IMR-90 (cell line): Measurements from ENCODE around the gene PXT1. TPM values are rescaled to one million over a fixed set of nuclear protein-coding genes. Genes with fewer than 3 reads are reported as not detected.

Source experiments
- ATAC-seq: fragments of 200-7000 bp; cut with Tn5 transposase; 2 replicates; pipeline ENCODE4 v1.9.1; 2020; ENCODE audit warnings: low read depth, mild to moderate bottlenecking, moderate library complexity
- BruUV-seq: library from RNA; stranded (reverse); fragments of 400-500 nt; replicated peaks from 2 replicates; lab custom pipeline; 2021; lab: Mats Ljungman, UMichigan
- CTCF ChIA-PET: fragments of 300-600 bp; formaldehyde crosslinking; extraction: SDS; loops from one replicate; lab custom pipeline; 2021; ENCODE audit warnings: antibody characterized with exemption; lab: Yijun Ruan, JAX
- POLR2A ChIA-PET: fragments of 300-600 bp; sonication (Branson Sonifier 250); formaldehyde crosslinking; loops from one replicate; lab custom pipeline; 2022; ENCODE audit warnings: antibody characterized with exemption; ENCODE audit not compliant: unreplicated experiment; lab: Charles Lee
- DNase-seq: peaks from one replicate; pipeline ENCODE4 v3.0.0; 2013
- H2AFZ ChIP-seq: replicated peaks from 2 replicates; pipeline ENCODE3; 2013; ENCODE audit warnings: low read length, mild to moderate bottlenecking; ENCODE audit not compliant: poor library complexity
- H2AK5ac ChIP-seq: 2 replicates; pipeline ENCODE4 v1.6.1; 2013; ENCODE audit warnings: low read depth, low read length, inconsistent platforms
- H2AK9ac ChIP-seq: replicated peaks from 2 replicates; pipeline ENCODE3; 2013; ENCODE audit warnings: mild to moderate bottlenecking, low read depth, low read length, moderate library complexity; ENCODE audit not compliant: poor library complexity
- H2BK120ac ChIP-seq: 2 replicates; pipeline ENCODE4 v1.6.1; 2013; ENCODE audit warnings: low read depth, low read length, inconsistent platforms
- H2BK15ac ChIP-seq: 3 replicates; pipeline ENCODE4 v1.6.1; 2013; ENCODE audit warnings: low read depth, low read length, inconsistent platforms
- H2BK20ac ChIP-seq: 2 replicates; pipeline ENCODE4 v1.6.1; 2013; ENCODE audit warnings: low read depth, mild to moderate bottlenecking, inconsistent platforms, low read length, moderate library complexity
- H2BK5ac ChIP-seq: 2 replicates; pipeline ENCODE4 v1.6.1; 2013; ENCODE audit warnings: mild to moderate bottlenecking, low read depth, low read length, inconsistent platforms; ENCODE audit not compliant: poor library complexity, severe bottlenecking
- H3K14ac ChIP-seq: replicated peaks from 2 replicates; pipeline ENCODE4 v1.6.1; 2013; ENCODE audit warnings: low read depth, low read length, inconsistent platforms
- H3K18ac ChIP-seq: 2 replicates; pipeline ENCODE4 v1.6.1; 2013; ENCODE audit warnings: low read depth, low read length, control low read depth
- H3K23ac ChIP-seq: 2 replicates; pipeline ENCODE4 v1.6.1; 2013; ENCODE audit warnings: low read depth, low read length, inconsistent platforms
- H3K27ac ChIP-seq: 2 replicates; pipeline ENCODE4 v1.5.1; 2013; ENCODE audit warnings: mild to moderate bottlenecking, control low read depth, low read length; ENCODE audit not compliant: insufficient read depth
- H3K27me3 ChIP-seq: 2 replicates; pipeline ENCODE4 v1.6.1; 2013; ENCODE audit warnings: low read length; ENCODE audit not compliant: control insufficient read depth, insufficient read depth
- H3K36me3 ChIP-seq: 2 replicates; pipeline ENCODE4 v1.6.1; 2013; ENCODE audit warnings: low read length, mixed read lengths; ENCODE audit not compliant: control insufficient read depth, insufficient read depth
- H3K4ac ChIP-seq: 2 replicates; pipeline ENCODE4 v1.6.1; 2013; ENCODE audit warnings: low read depth, low read length, inconsistent platforms
- H3K4me1 ChIP-seq: 2 replicates; pipeline ENCODE4 v1.6.1; 2013; ENCODE audit warnings: low read length, mixed read lengths; ENCODE audit not compliant: control insufficient read depth, insufficient read depth
- H3K4me2 ChIP-seq: 2 replicates; pipeline ENCODE4 v1.6.1; 2013; ENCODE audit warnings: low read depth, mild to moderate bottlenecking, control low read depth, low read length, moderate library complexity
- H3K4me3 ChIP-seq: 2 replicates; pipeline ENCODE4 v1.5.1; 2013; ENCODE audit warnings: low read depth, mild to moderate bottlenecking, control low read depth, low read length, moderate library complexity; ENCODE audit not compliant: insufficient read depth
- H3K56ac ChIP-seq: 2 replicates; pipeline ENCODE4 v1.6.1; 2013; ENCODE audit warnings: low read length, inconsistent platforms; ENCODE audit not compliant: insufficient read depth; ENCODE audit errors: extremely low read depth
- H3K79me1 ChIP-seq, 2 experiments: 2 replicates each; pipeline ENCODE4 v1.6.1; 2013; ENCODE audit warnings: low read length in 2 of 2, inconsistent platforms in 1 of 2, low read depth in 1 of 2
- H3K9ac ChIP-seq: 2 replicates; pipeline ENCODE4 v1.6.1; 2013; ENCODE audit warnings: low read depth, low read length, control low read depth
- H3K9me1 ChIP-seq: 2 replicates; pipeline ENCODE4 v1.6.1; 2013; ENCODE audit warnings: low read length, inconsistent platforms; ENCODE audit not compliant: insufficient read depth
- H3K9me3 ChIP-seq: 2 replicates; pipeline ENCODE4 v1.6.1; 2013; ENCODE audit warnings: low read length; ENCODE audit not compliant: control insufficient read depth, insufficient read depth
- H4K20me1 ChIP-seq: 2 replicates; pipeline ENCODE4 v1.6.1; 2013; ENCODE audit warnings: low read length, inconsistent platforms; ENCODE audit not compliant: insufficient read depth
- H4K5ac ChIP-seq: 2 replicates; pipeline ENCODE4 v1.6.1; 2013; ENCODE audit warnings: mild to moderate bottlenecking, low read depth, low read length, control low read depth
- H4K8ac ChIP-seq, 2 experiments: 2 replicates each; pipeline ENCODE4 v1.6.1; 2013; ENCODE audit warnings: low read depth in 2 of 2, low read length in 2 of 2, control low read depth in 1 of 2, inconsistent platforms in 1 of 2
- H4K91ac ChIP-seq: 2 replicates; pipeline ENCODE4 v1.6.1; 2013; ENCODE audit warnings: low read depth, low read length, inconsistent platforms; ENCODE audit not compliant: insufficient read depth
- BHLHE40 ChIP-seq: fragments of 150-350 bp; IDR thresholded peaks from 2 replicates; pipeline ENCODE4 v1.6.1; 2016; ENCODE audit warnings: mild to moderate bottlenecking, low read depth, low read length
- CEBPB ChIP-seq: IDR thresholded peaks from 2 replicates; pipeline ENCODE4 v1.6.1; 2012; ENCODE audit warnings: low read depth, low read length, improper control_type of control experiment
- CTCF ChIP-seq: conservative IDR thresholded peaks from 2 replicates; pipeline ENCODE4 v1.5.1; 2012; ENCODE audit warnings: mild to moderate bottlenecking, low read depth, low read length, improper control_type of control experiment
- ELK1 ChIP-seq: fragments of 150-350 bp; IDR thresholded peaks from 2 replicates; pipeline ENCODE4 v1.6.1; 2016; ENCODE audit warnings: low read depth, mild to moderate bottlenecking, low read length, moderate library complexity, borderline replicate concordance
- FOS ChIP-seq: fragments of 150-350 bp; IDR thresholded peaks from 2 replicates; pipeline ENCODE4 v1.6.1; 2016; ENCODE audit warnings: low read depth, low read length
- MAZ ChIP-seq: IDR thresholded peaks from 2 replicates; pipeline ENCODE4 v1.6.1; 2012; ENCODE audit warnings: low read depth, mild to moderate bottlenecking, low read length, improper control_type of control experiment, moderate library complexity, borderline replicate concordance
- MXI1 ChIP-seq: IDR thresholded peaks from 2 replicates; pipeline ENCODE4 v1.6.1; 2012; ENCODE audit warnings: low read depth, mild to moderate bottlenecking, low read length, moderate library complexity, borderline replicate concordance
- NFE2L2 ChIP-seq: fragments of 150-350 bp; IDR thresholded peaks from 2 replicates; pipeline ENCODE4 v1.6.1; 2016; ENCODE audit warnings: low read depth, mild to moderate bottlenecking, low read length
- RAD21 ChIP-seq: IDR thresholded peaks from 2 replicates; pipeline ENCODE4 v1.6.1; 2012; ENCODE audit warnings: low read length, improper control_type of control experiment
- RCOR1 ChIP-seq: IDR thresholded peaks from 2 replicates; pipeline ENCODE4 v1.6.1; 2012; ENCODE audit warnings: mild to moderate bottlenecking, low read length, improper control_type of control experiment; ENCODE audit not compliant: insufficient replicate concordance
- SMC3 ChIP-seq: fragments of 150-350 bp; IDR thresholded peaks from 2 replicates; pipeline ENCODE4 v1.6.1; 2016; ENCODE audit warnings: low read depth, mild to moderate bottlenecking, antibody characterized with exemption, low read length, moderate library complexity
- WGBS, 2 experiments: methylation state at CpG; one replicate each; pipeline versions ENCODE4 v1.1.5 to v1.1.7; 2013; ENCODE audit warnings: missing lambda C conversion rate in 2 of 2; ENCODE audit not compliant: insufficient read length in 1 of 2; ENCODE audit errors: extremely low coverage in 2 of 2; 5-methylcytosine and 5-hydroxymethylcytosine counted together
- dilution Hi-C: fragments of 300-500 bp; cut with HindIII; formaldehyde crosslinking; loops from one replicate; pipeline ENCODE4 v1.14.3; 2018; ENCODE audit warnings: low sequenced_read_pairs; ENCODE audit not compliant: unreplicated experiment
- in situ Hi-C: fragments of 300-500 bp; cut with MboI; formaldehyde crosslinking; loops from 3 replicates; pipeline ENCODE4 v1.14.3; 2019; ENCODE audit warnings: low sequenced_read_pairs, inconsistent platforms, mixed read lengths
- intact Hi-C: fragments of 100-400 bp; cut with micrococcal nuclease; formaldehyde crosslinking; loops from 2 replicates; pipeline ENCODE4 v1.10.0; 2022
- polyA plus RNA-seq, 3 experiments: library from polyadenylated mRNA; depleted of rRNA; stranded (reverse); fragments of >200 nt; gene quantifications; 2 replicates each; pipeline ENCODE4 v1.2.3, GENCODE V29; 2012; ENCODE audit warnings: low replicate concordance in 1 of 3
- total RNA-seq: library from RNA; depleted of rRNA; stranded (reverse); fragments of >200 nt; gene quantifications from 2 replicates; pipeline ENCODE4 v1.2.3, GENCODE V29; 2012
- TF ChIP-seq, protein P1 (sequence below): fragments of 150-350 bp; IDR thresholded peaks from 2 replicates; pipeline ENCODE4 v1.6.1; 2017; ENCODE audit warnings: mild to moderate bottlenecking, antibody characterized with exemption, low read length, low read depth

The PXT1 gene
- total and polyA plus RNA-seq, 2 of the 4 experiments (the other 2 are of a cell fraction): not detected

GRCh38 chr6:36443471-36444428 is 1.1 kb upstream of the PXT1 start:
- dilution Hi-C loops (no loop called here), intact Hi-C loops (loop anchor here (2.0 kb wide), 1 partner anchor 151 kb away; the partner anchor contains the start of gene SRSF3), in situ Hi-C loops (no loop called here)
- H4K5ac ChIP-seq: peak overlapping the region; percentile 68
- H2BK20ac ChIP-seq: peak overlapping the region; percentile 9; the same call in 1 of the 2 replicates
- H3K4me1 ChIP-seq: peaks cover 6% of the 10 kb centered on the region
- ChIA-PET POLR2A (interaction anchor here (1.0 kb wide), 1 partner anchor 20 kb away, joined by 3 read pairs; no protein-coding TSS in a partner anchor), CTCF (interaction anchor here (0.6 kb wide), 1 partner anchor 39 kb away, joined by 6 read pairs; no protein-coding TSS in a partner anchor)
- no peaks in the 10 kb centered on the region for H3K9me3 ChIP-seq
- no peaks in the 10 kb centered on the region; the same call in 1 of the 2 replicates for H3K9me1 ChIP-seq
- peak overlapping the region; percentile 91 for H3K23ac ChIP-seq
- TSS peak; percentile 50 for BruUV-seq
- H4K20me1 ChIP-seq: peaks cover 20% of the 10 kb centered on the region
- H3K4ac ChIP-seq: peak overlapping the region; percentile 89
- peak overlapping the region; percentile 65 for H3K18ac ChIP-seq
- H3K14ac ChIP-seq: peak overlapping the region; percentile 95
- peak overlapping the region; percentile 96 for H3K9ac ChIP-seq
- H3K56ac ChIP-seq: peak overlapping the region; percentile 79
- peak overlapping the region; percentile 64 for H2BK120ac ChIP-seq
- H3K36me3 ChIP-seq: no peaks in the 10 kb centered on the region
- peak; percentile 31 for DNase-seq
- H3K27me3 ChIP-seq: no peaks in the 10 kb centered on the region
- peak overlapping the region; percentile 89 for H3K4me3 ChIP-seq
- H3K27ac ChIP-seq: peak overlapping the region; percentile 97
- peak overlapping the region; percentile 92 for H2AK5ac ChIP-seq
- H4K91ac ChIP-seq: peak overlapping the region; percentile 63
- H2AFZ ChIP-seq: peak overlapping the region; percentile 94
- H2BK15ac ChIP-seq: 0 out of 3 replicates have a peak overlapping the region, but pooled peaks have one; percentile 1
- no peak for ATAC-seq
- peak overlapping the region; percentile 78 to 91 for H4K8ac ChIP-seq
- peak overlapping the region; percentile 85 for H3K4me2 ChIP-seq
- H2AK9ac ChIP-seq: peak overlapping the region; percentile 98
- H2BK5ac ChIP-seq: peak overlapping the region; percentile 95
- peaks cover 0 to 48% of the 10 kb centered on the region in 2 experiments; a peak in 3 of 4 replicates for H3K79me1 ChIP-seq
- 4% methylated on average over 4 of the region's 18 CpGs; no CpG with 5 or more reads in 1 of the 2 experiments for WGBS, 2 experiments
- TF ChIP-seq RAD21 (no peak), CEBPB (no peak), NFE2L2 (no peak), ELK1 (no peak), CTCF (no peak; the same call in 1 of the 2 replicates), SMC3 (no peak), RCOR1 (no peak), MXI1 (no peak), BHLHE40 (no peak), FOS (no peak), MAZ (no peak)
- TF ChIP-seq, protein P1, sequence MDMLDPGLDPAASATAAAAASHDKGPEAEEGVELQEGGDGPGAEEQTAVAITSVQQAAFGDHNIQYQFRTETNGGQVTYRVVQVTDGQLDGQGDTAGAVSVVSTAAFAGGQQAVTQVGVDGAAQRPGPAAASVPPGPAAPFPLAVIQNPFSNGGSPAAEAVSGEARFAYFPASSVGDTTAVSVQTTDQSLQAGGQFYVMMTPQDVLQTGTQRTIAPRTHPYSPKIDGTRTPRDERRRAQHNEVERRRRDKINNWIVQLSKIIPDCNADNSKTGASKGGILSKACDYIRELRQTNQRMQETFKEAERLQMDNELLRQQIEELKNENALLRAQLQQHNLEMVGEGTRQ: no peak
